GM06990 (cell line): ENCODE results near the gene IL5RA.

Experiments used
- DNase-seq: peaks from one replicate; pipeline ENCODE4 v3.0.0-alpha.2; 2011; ENCODE audit not compliant: insufficient read length; ENCODE audit errors: extremely low read depth
- H3K27me3 ChIP-seq: replicated peaks from 2 replicates; pipeline ENCODE4 v1.6.0; 2011; ENCODE audit warnings: low read length; ENCODE audit not compliant: control insufficient read depth, insufficient read depth
- H3K36me3 ChIP-seq: 2 replicates; pipeline ENCODE4 v1.5.1; 2011; ENCODE audit warnings: low read length; ENCODE audit not compliant: control insufficient read depth, insufficient read depth
- H3K4me3 ChIP-seq: replicated peaks from 2 replicates; pipeline ENCODE4 v1.5.1; 2011; ENCODE audit warnings: low read depth, mild to moderate bottlenecking, control low read depth, low read length
- TF ChIP-seq, protein P1 (sequence below): IDR thresholded peaks from 2 replicates; pipeline ENCODE4 v1.5.1; 2011; ENCODE audit warnings: low read length, control low read depth, mild to moderate bottlenecking, inconsistent platforms; ENCODE audit not compliant: insufficient read depth, poor library complexity, severe bottlenecking

The IL5RA gene

DNA sequence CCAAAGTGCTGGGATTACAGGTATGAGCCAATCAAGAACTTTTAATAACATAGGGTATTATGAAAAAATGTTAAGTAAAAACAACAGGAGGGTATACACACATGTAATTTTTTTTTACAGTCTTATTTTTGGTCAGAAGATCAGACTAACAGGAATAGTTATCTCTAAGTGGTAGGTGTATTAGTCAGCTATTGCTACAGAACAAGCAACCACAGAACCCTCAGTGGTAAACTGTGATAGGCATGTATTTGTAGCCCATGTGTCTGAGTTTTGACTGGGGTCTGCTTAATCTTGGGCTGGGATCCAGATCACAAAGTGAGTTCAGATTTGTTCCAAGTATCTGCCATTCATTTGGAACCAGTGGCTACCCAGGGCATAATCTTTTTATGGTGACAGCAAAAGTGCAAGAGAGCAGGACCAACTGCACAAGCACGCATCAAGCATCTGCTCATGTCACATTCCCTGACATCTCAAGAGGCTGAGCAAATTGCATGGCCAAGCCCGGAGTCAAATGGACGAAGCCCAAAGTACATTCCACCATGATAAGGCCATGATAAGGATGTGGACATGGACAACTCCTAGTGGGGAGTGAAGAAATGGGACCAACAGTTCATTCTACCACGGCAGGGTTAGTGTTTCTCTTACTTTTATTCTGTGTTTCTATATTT lies 3.0 kb upstream of the IL5RA start:
- no peak for DNase-seq
- Histone ChIP-seq H3K27me3 (no peaks in the 10 kb centered on the region), H3K36me3 (no peaks in the 10 kb centered on the region), H3K4me3 (no peak overlapping the region)
- TF ChIP-seq, protein P1, sequence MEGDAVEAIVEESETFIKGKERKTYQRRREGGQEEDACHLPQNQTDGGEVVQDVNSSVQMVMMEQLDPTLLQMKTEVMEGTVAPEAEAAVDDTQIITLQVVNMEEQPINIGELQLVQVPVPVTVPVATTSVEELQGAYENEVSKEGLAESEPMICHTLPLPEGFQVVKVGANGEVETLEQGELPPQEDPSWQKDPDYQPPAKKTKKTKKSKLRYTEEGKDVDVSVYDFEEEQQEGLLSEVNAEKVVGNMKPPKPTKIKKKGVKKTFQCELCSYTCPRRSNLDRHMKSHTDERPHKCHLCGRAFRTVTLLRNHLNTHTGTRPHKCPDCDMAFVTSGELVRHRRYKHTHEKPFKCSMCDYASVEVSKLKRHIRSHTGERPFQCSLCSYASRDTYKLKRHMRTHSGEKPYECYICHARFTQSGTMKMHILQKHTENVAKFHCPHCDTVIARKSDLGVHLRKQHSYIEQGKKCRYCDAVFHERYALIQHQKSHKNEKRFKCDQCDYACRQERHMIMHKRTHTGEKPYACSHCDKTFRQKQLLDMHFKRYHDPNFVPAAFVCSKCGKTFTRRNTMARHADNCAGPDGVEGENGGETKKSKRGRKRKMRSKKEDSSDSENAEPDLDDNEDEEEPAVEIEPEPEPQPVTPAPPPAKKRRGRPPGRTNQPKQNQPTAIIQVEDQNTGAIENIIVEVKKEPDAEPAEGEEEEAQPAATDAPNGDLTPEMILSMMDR: no peak

DNA sequence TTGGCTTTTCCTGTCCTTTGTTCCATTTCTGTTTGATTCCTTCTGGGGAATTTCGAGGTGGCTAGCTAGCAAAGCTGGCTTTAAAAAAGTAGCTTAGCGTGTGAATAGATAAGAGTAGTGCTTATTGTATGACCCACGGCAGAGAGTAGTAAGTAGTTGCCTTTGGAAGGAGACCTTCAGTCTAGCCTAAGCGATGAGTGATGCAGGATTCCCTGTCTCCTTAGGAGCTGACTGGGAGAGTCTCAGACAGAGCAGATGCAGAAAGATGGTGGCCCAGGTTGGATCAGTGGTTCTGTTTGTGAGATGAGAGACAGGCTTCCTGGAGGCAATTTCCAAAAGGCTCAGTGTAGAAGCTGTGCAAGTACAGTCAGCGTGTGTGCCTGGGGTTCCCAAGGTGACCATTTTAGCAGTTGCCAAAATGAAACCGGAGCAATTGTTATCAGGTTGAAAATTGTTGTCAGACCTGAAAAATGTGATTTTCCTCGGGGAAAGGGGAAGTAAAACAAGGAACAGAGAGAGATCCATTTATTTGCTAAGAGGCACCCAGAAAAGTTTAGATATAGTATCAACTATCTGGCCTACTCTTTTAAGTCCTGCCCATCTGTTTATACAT lies 681 bp upstream of the IL5RA start:
- Histone ChIP-seq H3K36me3 (no peaks in the 10 kb centered on the region), H3K27me3 (no peaks in the 10 kb centered on the region), H3K4me3 (no peak overlapping the region)
- TF ChIP-seq, protein P1: no peak
- DNase-seq: no peak

DNA sequence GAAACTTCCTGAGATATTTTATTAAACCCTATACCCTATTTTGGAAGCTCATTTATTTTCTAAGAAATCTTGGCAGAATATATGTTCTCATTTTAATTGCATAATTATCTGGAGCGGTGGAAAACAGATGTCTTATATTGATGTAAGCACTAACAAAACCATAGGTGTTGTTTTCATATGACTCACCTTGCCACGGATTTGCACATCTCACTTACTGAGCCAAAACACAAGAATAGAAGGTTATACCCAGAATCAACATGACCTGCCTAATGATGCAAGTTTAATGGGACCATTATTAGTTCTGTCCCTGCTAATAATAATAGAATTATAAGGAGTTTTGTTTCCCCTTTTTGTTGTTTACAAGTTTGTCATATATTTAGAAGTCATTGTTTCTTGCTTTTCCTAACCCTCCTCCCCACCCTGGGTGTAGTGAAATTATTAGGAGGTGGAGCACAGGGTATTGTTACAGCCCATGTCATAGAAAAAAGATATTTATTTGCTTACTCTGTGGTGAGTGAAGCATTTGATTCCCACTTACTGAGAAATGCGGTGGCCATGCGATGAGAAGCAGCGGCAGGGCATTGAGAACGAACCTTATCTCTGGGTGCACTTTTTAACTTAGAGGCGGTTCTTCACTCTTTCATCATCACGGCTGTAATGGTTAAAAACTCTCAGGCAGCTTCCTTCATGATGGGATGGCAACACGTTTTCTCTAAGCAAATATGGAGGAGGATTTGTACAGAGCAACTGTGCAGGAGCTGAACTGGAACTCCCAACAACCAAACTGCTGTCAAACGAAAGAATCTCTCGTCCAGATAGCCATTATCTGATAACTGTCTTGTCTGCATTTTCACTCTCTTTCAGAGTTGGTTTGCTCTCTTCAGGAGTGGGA lies 521 bp downstream of the IL5RA start:
- TF ChIP-seq, protein P1: no peak
- H3K27me3 ChIP-seq: no peaks in the 10 kb centered on the region
- no peak for DNase-seq
- H3K4me3 ChIP-seq: peak overlapping the region; percentile 26; the same call in 1 of the 2 replicates
- no peaks in the 10 kb centered on the region for H3K36me3 ChIP-seq

DNA sequence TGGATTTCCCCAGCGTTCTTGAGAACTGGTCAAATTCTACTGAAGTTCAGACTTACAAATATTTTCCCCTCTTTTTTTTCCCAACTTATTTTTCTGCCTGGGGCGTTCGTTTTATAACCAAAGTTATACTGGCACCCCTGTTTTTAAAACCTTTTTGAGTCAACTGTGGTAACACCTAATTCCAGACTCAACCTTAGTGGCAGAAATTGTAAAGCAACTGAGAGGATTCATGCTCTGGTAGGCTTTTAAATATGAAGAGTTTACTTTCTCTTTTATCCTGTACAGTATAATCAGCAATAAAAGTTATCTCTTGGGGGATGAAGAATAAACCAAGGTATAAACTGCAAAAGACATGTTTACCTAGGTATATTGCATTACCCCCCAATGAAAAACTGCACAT lies 2.3 kb downstream of the IL5RA start:
- DNase-seq: no peak
- H3K27me3 ChIP-seq: no peaks in the 10 kb centered on the region
- TF ChIP-seq, protein P1: no peak
- H3K4me3 ChIP-seq: no peak overlapping the region
- H3K36me3 ChIP-seq: no peaks in the 10 kb centered on the region

DNA sequence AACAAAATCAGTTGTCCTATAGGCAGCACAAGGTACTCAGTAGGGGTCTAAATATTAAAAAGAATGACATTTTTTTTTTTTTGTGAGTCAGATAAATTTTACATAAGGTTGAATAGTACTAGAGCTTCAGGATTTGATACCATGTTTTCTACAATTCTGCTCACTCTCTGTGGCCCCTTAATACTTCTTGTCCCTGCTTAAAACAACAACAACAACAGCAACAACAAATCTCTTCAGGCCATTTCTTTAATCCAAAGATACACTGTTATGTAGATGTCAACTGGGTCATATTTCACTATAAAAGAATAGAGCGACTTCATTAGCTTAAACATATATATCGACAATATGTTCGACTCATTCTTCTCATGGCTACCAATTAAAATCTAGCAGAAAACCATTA lies 3.0 kb downstream of the IL5RA start:
- no peak overlapping the region for H3K4me3 ChIP-seq
- no peaks in the 10 kb centered on the region for H3K36me3 ChIP-seq
- H3K27me3 ChIP-seq: no peaks in the 10 kb centered on the region
- no peak for DNase-seq
- TF ChIP-seq, protein P1: no peak
